Bronchial epithelial cell (primary cell): ENCODE measurements around the gene LZTR1. TPM values are rescaled to one million over a fixed set of nuclear protein-coding genes. Genes with fewer than 3 reads are reported as not detected.

Experiments
- DNase-seq: peaks from one replicate; pipeline ENCODE4 v3.0.0-alpha.2; 2010; ENCODE audit warnings: low read depth
- FAIRE-seq: peaks from 2 replicates; lab custom pipeline; 2011; peaks lifted over from hg19 to GRCh38; lab: Jason Lieb, UNC
- H3K27me3 ChIP-seq: 2 replicates; pipeline ENCODE4 v1.5.1; 2011; ENCODE audit warnings: low read length; ENCODE audit not compliant: control insufficient read depth, insufficient read depth
- H3K36me3 ChIP-seq: 2 replicates; pipeline ENCODE4 v1.5.1; 2011; ENCODE audit warnings: low read length; ENCODE audit not compliant: control insufficient read depth, insufficient read depth
- H3K4me3 ChIP-seq: 2 replicates; pipeline ENCODE4 v1.5.1; 2011; ENCODE audit warnings: mild to moderate bottlenecking, low read depth, low read length, control low read depth
- total RNA-seq: library from RNA; depleted of rRNA; stranded (reverse); fragments of >200 nt; gene quantifications from 2 replicates; pipeline ENCODE4 v1.2.1, GENCODE V29; 2014
- TF ChIP-seq, protein P1 (sequence below): IDR thresholded peaks from 2 replicates; pipeline ENCODE4 v1.5.1; 2011; ENCODE audit warnings: mild to moderate bottlenecking, moderate library complexity, low read length, control low read depth, inconsistent platforms; ENCODE audit not compliant: insufficient read depth, severe bottlenecking

Gene LZTR1
- total RNA-seq, 1 donor from 2014 or later = 14.7 TPM

DNA sequence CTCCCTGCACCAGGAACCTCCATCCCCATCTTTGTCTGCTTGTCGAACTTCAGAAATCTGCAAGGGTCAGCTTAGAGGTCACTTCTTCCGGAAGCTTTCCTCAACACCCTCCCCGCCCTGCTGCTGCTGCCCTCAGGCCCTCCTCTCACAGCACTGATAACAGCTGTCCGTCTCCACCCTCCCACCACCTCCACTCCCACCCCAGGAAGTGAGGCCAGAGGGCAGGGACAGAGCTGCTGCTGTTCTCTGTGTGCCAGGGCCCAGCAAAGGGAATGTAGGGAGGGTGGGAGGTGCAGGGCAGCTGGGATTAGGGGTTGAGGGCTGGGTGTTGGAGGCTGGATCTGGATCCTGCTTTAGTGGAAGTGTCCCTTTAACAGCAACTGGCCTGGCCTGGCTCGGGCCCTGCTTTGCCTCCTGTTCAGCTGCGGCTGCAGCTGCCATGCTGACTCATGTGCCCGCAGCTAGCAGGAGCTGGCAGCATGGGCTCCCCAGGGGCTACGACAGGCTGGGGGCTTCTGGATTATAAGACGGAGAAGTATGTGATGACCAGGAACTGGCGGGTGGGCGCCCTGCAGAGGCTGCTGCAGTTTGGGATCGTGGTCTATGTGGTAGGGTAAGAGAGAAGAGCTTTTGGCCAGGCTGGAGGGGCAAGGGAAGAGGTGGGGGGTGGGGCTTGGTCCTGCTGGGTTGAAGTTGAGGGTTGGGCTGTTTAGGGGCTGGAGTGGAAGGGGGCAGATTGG, 32.8 kb downstream of the LZTR1 start, which contains the start of gene P2RX6:
P2RX6 (plus strand) TSS at position 440 of the 740 bp plus-strand sequence; CDS start at position 450, 10 bp downstream.
- H3K36me3 ChIP-seq = no peaks in the 10 kb centered on the region
- FAIRE-seq = no peak
- no peaks in the 10 kb centered on the region for H3K27me3 ChIP-seq
- H3K4me3 ChIP-seq = peak within 1 kb of the TSS; percentile 46
- DNase-seq = no peak
- TF ChIP-seq, protein P1, sequence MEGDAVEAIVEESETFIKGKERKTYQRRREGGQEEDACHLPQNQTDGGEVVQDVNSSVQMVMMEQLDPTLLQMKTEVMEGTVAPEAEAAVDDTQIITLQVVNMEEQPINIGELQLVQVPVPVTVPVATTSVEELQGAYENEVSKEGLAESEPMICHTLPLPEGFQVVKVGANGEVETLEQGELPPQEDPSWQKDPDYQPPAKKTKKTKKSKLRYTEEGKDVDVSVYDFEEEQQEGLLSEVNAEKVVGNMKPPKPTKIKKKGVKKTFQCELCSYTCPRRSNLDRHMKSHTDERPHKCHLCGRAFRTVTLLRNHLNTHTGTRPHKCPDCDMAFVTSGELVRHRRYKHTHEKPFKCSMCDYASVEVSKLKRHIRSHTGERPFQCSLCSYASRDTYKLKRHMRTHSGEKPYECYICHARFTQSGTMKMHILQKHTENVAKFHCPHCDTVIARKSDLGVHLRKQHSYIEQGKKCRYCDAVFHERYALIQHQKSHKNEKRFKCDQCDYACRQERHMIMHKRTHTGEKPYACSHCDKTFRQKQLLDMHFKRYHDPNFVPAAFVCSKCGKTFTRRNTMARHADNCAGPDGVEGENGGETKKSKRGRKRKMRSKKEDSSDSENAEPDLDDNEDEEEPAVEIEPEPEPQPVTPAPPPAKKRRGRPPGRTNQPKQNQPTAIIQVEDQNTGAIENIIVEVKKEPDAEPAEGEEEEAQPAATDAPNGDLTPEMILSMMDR = no peak

DNA sequence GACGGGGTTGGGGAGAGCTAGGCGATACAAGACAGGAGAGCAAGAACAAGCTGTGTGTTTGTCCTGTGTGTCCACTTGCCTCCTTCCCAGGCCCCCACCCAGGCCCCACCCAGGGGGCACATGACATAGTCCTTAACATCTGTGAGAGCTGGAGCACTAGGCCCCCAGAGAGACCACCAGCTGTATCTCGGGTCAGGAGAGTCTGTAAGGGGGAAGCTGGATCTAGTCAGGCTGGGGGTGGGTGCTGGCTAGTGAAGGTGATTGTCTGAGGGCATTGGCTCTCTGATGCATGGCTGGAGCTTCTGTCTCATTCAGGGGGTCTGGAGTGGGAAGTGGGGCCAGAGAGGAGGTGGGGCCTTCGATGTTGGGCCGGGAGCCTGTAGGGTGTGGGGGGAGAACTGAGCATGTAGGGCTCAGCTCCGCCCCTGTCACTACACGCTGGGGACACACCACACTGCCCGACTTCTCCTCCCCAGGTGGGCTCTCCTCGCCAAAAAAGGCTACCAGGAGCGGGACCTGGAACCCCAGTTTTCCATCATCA, 33.4 kb downstream of the LZTR1 start:
- TF ChIP-seq, protein P1 = no peak
- Histone ChIP-seq H3K36me3 (no peaks in the 10 kb centered on the region), H3K4me3 (no peak overlapping the region), H3K27me3 (no peaks in the 10 kb centered on the region)
- DNase-seq = no peak
- no peak for FAIRE-seq

DNA sequence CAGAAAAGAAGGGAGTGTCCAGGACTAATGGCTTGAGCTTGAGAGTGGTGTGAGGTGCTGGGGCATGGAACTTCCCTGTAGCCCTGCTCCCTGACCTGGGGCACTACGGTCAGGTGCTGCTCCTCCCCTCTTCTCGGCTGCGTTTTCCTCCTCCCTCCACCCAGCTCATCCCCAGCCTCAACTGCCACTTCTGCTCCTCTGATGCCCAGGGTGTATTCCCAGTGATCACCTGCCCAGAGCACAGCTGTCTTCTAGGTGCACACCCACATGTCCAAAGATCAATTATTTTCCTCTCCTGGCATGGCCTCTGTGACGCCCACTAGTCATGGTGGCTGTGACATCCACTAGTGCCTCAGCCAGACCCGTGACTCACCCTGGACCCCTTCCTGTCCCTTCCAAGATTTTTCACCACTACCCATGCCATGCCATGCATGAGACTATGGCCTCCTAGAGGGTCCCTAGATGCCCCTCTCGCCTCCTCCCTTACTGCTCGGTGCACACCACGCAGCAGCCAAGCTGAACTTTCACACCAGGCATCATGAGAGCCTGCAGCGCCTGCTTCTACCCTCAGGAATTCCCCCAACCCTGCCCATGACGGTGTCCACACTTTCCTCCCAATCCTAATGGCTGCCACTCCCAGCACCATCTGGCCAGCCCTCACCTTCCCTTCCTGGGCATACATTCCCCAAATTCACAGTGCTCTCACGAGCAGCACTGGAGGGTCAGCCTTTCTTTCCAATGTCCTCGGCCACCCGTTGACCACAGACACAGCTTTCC, 34.7 kb downstream of the LZTR1 start:
- Histone ChIP-seq H3K27me3 (no peaks in the 10 kb centered on the region), H3K36me3 (no peaks in the 10 kb centered on the region), H3K4me3 (no peak overlapping the region)
- FAIRE-seq = no peak
- DNase-seq = no peak
- TF ChIP-seq, protein P1 = no peak

DNA sequence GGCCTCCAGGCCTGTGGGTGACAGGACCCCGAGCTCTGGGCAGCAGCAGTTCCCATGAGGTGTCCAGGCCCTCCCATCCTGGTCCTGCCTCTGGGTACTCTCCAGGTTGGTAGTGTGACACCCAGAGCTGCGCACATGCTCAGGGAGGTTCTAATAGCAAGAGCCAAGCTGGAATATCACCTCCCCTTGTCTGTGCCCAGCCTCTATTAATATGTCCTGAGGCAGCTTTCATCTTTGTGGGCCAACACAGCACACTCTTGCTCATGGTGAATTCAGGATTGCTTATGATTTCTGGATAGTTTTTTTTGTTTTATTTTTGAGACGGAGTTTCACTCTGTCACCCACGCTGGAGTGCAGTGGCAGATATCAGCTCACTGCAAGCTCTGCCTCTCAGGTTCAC, 36.2 kb downstream of the LZTR1 start:
- no peak for DNase-seq
- TF ChIP-seq, protein P1 = no peak

DNA sequence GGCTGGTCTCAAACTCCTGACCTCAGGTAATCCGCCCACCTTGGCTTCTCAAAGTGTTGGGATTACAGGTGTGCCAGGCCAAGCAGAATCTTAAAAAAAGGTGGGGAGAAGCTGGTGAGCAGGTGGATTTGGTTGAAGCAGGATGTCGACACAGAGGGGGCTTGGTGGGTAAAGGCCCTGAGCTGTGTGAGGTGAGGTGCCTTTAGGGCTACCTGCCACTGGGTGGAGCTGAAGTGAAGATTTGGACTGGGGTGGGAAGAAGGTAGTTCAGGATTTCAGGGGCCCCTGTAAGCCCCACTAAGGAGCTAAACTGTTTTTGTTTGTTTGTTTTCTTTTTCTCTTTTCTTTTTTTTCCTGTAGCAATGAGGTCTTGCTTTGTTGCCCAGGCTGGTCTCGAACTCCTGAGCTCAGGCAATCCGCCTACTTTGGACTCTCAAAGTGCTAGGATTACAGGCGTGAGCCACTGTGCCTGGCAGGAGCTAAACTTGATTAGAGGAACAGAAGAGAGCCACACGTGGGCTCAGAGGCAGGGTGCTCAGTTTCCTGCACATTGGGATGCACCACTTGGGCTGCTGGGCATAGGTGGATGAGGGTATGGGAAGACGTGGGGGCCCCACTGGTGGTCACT, 38.8 kb downstream of the LZTR1 start:
- DNase-seq (no peak), FAIRE-seq (no peak)
- no peaks in the 10 kb centered on the region for H3K36me3 ChIP-seq
- no peak overlapping the region for H3K4me3 ChIP-seq
- TF ChIP-seq, protein P1 = peak; percentile 61
- no peaks in the 10 kb centered on the region for H3K27me3 ChIP-seq

More for the DNA sequence above, 36.2 kb downstream of the LZTR1 start:
- H3K4me3 ChIP-seq = no peak overlapping the region
- no peaks in the 10 kb centered on the region for H3K36me3 ChIP-seq
- H3K27me3 ChIP-seq = no peaks in the 10 kb centered on the region
- FAIRE-seq = no peak
